Measurements from ENCODE around the gene EVI2B. TPM values are rescaled to one million over a fixed set of nuclear protein-coding genes. Genes with fewer than 3 reads are reported as not detected.
A peak's percentile ranks its signal among the peaks of the same experiment; 100 is the strongest.

EVI2B gene
- polyA plus RNA-seq, 1 experiment = 0.41 TPM

GRCh38 chr17:31321966-31322365, 8.1 kb upstream of the EVI2B start:
- Histone ChIP-seq H3K4me3 (ENCODE audit: low read depth, low read length) (no peak overlapping the region), H3K9me3 (ENCODE audit: control insufficient read depth, insufficient read depth, low read length) (no peaks in the 10 kb centered on the region), H3K27me3 (ENCODE audit: control insufficient read depth, insufficient read depth, low read length) (no peaks in the 10 kb centered on the region), H3K27ac (ENCODE audit: low read depth, low read length) (no peak overlapping the region)
- ChIA-PET CTCF (interaction anchor here (0.5 kb wide), 1 partner anchor 105 kb away, joined by 3 read pairs; no protein-coding TSS in a partner anchor), POLR2A (interaction anchor here (0.6 to 0.8 kb wide), 2 partner anchors 18 to 762 kb away, joined by 6 to 7 read pairs; no protein-coding TSS in a partner anchor)
- DNase-seq (ENCODE audit: low read depth, low spot score) = no peak
- TF ChIP-seq CTCF (IDR thresholded peaks at IDR 0.05; ENCODE audit: low read depth, low read length) = no peak

GRCh38 chr17:31321481-31321880, 7.6 kb upstream of the EVI2B start, which contains the start of gene EVI2A:
Gene EVI2A (minus strand): TSS chr17:31321622. CDS start chr17:31319013, 2,609 bp downstream.
- no peaks in the 10 kb centered on the region for H3K9me3 ChIP-seq (ENCODE audit: control insufficient read depth, insufficient read depth, low read length)
- TF ChIP-seq CTCF (IDR thresholded peaks at IDR 0.05; ENCODE audit: low read depth, low read length) = no peak
- ChIA-PET POLR2A (interaction anchor here (0.8 kb wide), 1 partner anchor 19 kb away, joined by 6 read pairs; no protein-coding TSS in a partner anchor), CTCF (no interaction called here)
- H3K27ac ChIP-seq (ENCODE audit: low read depth, low read length) = no peak within 1 kb of the TSS
- H3K4me3 ChIP-seq (ENCODE audit: low read depth, low read length) = peak within 1 kb of the TSS; percentile 10; the same call in 1 of the 2 replicates
- H3K27me3 ChIP-seq (ENCODE audit: control insufficient read depth, insufficient read depth, low read length) = no peaks in the 10 kb centered on the region
- no peak for DNase-seq (ENCODE audit: low read depth, low spot score)

- Histone ChIP-seq H3K4me3 (ENCODE audit: low read depth, low read length) (no peak overlapping the region), H3K9me3 (ENCODE audit: control insufficient read depth, insufficient read depth, low read length) (no peaks in the 10 kb centered on the region), H3K27ac (ENCODE audit: low read depth, low read length) (no peak overlapping the region), H3K27me3 (ENCODE audit: control insufficient read depth, insufficient read depth, low read length) (no peaks in the 10 kb centered on the region)
- ChIA-PET CTCF (no interaction called here), POLR2A (no interaction called here)
- no peak for DNase-seq (ENCODE audit: low read depth, low spot score)
- no peak for TF ChIP-seq CTCF (IDR thresholded peaks at IDR 0.05; ENCODE audit: low read depth, low read length)
Measured at GRCh38 chr17:31320791-31321190, 6.9 kb upstream of the EVI2B start.

GRCh38 chr17:31320241-31320640, 6.4 kb upstream of the EVI2B start:
- no peaks in the 10 kb centered on the region for H3K27me3 ChIP-seq (ENCODE audit: control insufficient read depth, insufficient read depth, low read length)
- H3K9me3 ChIP-seq (ENCODE audit: control insufficient read depth, insufficient read depth, low read length) = no peaks in the 10 kb centered on the region
- POLR2A ChIA-PET = no interaction called here
- H3K4me3 ChIP-seq (ENCODE audit: low read depth, low read length) = no peak overlapping the region
- no peak overlapping the region for H3K27ac ChIP-seq (ENCODE audit: low read depth, low read length)
- no peak for TF ChIP-seq CTCF (IDR thresholded peaks at IDR 0.05; ENCODE audit: low read depth, low read length)
- CTCF ChIA-PET = no interaction called here
- no peak for DNase-seq (ENCODE audit: low read depth, low spot score)

GRCh38 chr17:31318851-31319661, 5.2 kb upstream of the EVI2B start:
- Histone ChIP-seq H3K4me3 (ENCODE audit: low read depth, low read length) (no peak overlapping the region), H3K9me3 (ENCODE audit: control insufficient read depth, insufficient read depth, low read length) (no peaks in the 10 kb centered on the region), H3K27ac (ENCODE audit: low read depth, low read length) (no peak overlapping the region), H3K27me3 (ENCODE audit: control insufficient read depth, insufficient read depth, low read length) (no peaks in the 10 kb centered on the region)
- ChIA-PET POLR2A (interaction anchor here (0.7 kb wide), 1 partner anchor 51 kb away, joined by 3 read pairs; no protein-coding TSS in a partner anchor), CTCF (no interaction called here)
- DNase-seq (ENCODE audit: low read depth, low spot score) = no peak
- no peak for TF ChIP-seq CTCF (IDR thresholded peaks at IDR 0.05; ENCODE audit: low read depth, low read length)

Measured in AG04450 (cell line).